HEK293 (cell line): Measurements from ENCODE around the gene OR8B2.

Source experiments
- CTCF ChIA-PET: fragments of 350-600 bp; formaldehyde crosslinking; extraction: SDS; loops from one replicate; lab custom pipeline; 2021; ENCODE audit warnings: antibody characterized with exemption; lab: Yijun Ruan, JAX
- POLR2A ChIA-PET: fragments of 300-600 bp; formaldehyde crosslinking; extraction: SDS; loops from one replicate; lab custom pipeline; 2020; ENCODE audit warnings: antibody characterized with exemption, inconsistent platforms; lab: Yijun Ruan, JAX
- H3K27ac ChIP-seq: fragments of 200-500 bp; sonication (Bioruptor generic); 2 replicates; pipeline ENCODE4 v1.5.1; 2014; ENCODE audit warnings: low read depth, low read length, control low read depth, inconsistent platforms; ENCODE audit errors: extremely low read depth
- H3K36me3 ChIP-seq, 2 experiments: fragments of 200-500 bp in 1 of 2; sonication (Bioruptor generic) in 1 of 2; 1 replicate in 1 of 2; 2 replicates in 1 of 2; pipeline ENCODE4 v1.5.1; 2014 to 2017; ENCODE audit warnings: inconsistent platforms in 2 of 2, low read length in 2 of 2; ENCODE audit not compliant: control insufficient read depth in 2 of 2, insufficient read depth in 1 of 2
- H3K4me1 ChIP-seq: fragments of 200-500 bp; sonication (Bioruptor generic); 2 replicates; pipeline ENCODE4 v1.5.1; 2014; ENCODE audit warnings: mild to moderate bottlenecking, low read length, inconsistent platforms; ENCODE audit not compliant: control insufficient read depth, insufficient read depth
- H3K4me3 ChIP-seq: 2 replicates; pipeline ENCODE4 v1.5.1; 2011; ENCODE audit warnings: low read depth, mild to moderate bottlenecking, control low read depth, low read length, moderate library complexity
- H3K9me3 ChIP-seq: fragments of 200-500 bp; sonication (Bioruptor generic); 2 replicates; pipeline ENCODE4 v1.5.1; 2014; ENCODE audit warnings: low read depth, low read length, inconsistent platforms; ENCODE audit not compliant: control insufficient read depth, insufficient read depth
- BCL11A ChIP-seq: fragments of 450-650 bp; formaldehyde crosslinking; IDR thresholded peaks from 2 replicates; pipeline ENCODE4 v1.5.1; 2016; ENCODE audit warnings: low read depth, missing biosample characterization, missing genetic modification characterization
- HOXA7 ChIP-seq: sonication (generic); formaldehyde crosslinking; IDR thresholded peaks from 2 replicates; pipeline ENCODE4 v1.8.1; 2022; ENCODE audit warnings: missing genetic modification reagents, borderline replicate concordance
- KLF10 ChIP-seq: fragments of 450-650 bp; IDR thresholded peaks from 2 replicates; pipeline ENCODE4 v1.5.1; 2018; ENCODE audit warnings: missing biosample characterization, mild to moderate bottlenecking, missing genetic modification characterization
- OVOL3 ChIP-seq: fragments of 450-650 bp; formaldehyde crosslinking; IDR thresholded peaks from 2 replicates; pipeline ENCODE4 v1.5.1; 2016; ENCODE audit warnings: missing biosample characterization, missing genetic modification characterization
- SP3 ChIP-seq: fragments of 450-650 bp; formaldehyde crosslinking; IDR thresholded peaks from 2 replicates; pipeline ENCODE4 v1.5.1; 2016; ENCODE audit warnings: missing biosample characterization, missing genetic modification characterization
- ZIC2 ChIP-seq: fragments of 450-650 bp; formaldehyde crosslinking; IDR thresholded peaks from 2 replicates; pipeline ENCODE4 v1.5.1; 2016; ENCODE audit warnings: missing biosample characterization, missing genetic modification characterization
- ZNF157 ChIP-seq: fragments of 450-650 bp; formaldehyde crosslinking; IDR thresholded peaks from 2 replicates; pipeline ENCODE4 v1.5.1; 2016; ENCODE audit warnings: missing biosample characterization, missing genetic modification characterization
- ZNF555 ChIP-seq: fragments of 450-650 bp; formaldehyde crosslinking; conservative IDR thresholded peaks from 2 replicates; pipeline ENCODE4 v1.5.1; 2017; ENCODE audit warnings: missing biosample characterization, mild to moderate bottlenecking, missing genetic modification characterization, inconsistent platforms
- ZNF596 ChIP-seq: fragments of 450-650 bp; IDR thresholded peaks from 2 replicates; pipeline ENCODE4 v1.5.0; 2018; ENCODE audit warnings: missing biosample characterization, mild to moderate bottlenecking, missing genetic modification characterization, moderate library complexity
- ZNF837 ChIP-seq: fragments of 450-650 bp; formaldehyde crosslinking; IDR thresholded peaks from 2 replicates; pipeline ENCODE4 v1.5.1; 2016; ENCODE audit warnings: missing biosample characterization, missing genetic modification characterization
- ZNF843 ChIP-seq: fragments of 450-650 bp; formaldehyde crosslinking; IDR thresholded peaks from 2 replicates; pipeline ENCODE4 v1.5.1; 2016; ENCODE audit warnings: missing biosample characterization, missing genetic modification characterization
- ZSCAN23 ChIP-seq: fragments of 450-650 bp; formaldehyde crosslinking; IDR thresholded peaks from 2 replicates; pipeline ENCODE4 v1.5.1; 2016; ENCODE audit warnings: missing biosample characterization, missing genetic modification characterization
- TF ChIP-seq, protein P1 (sequence below): fragments of 450-650 bp; formaldehyde crosslinking; IDR thresholded peaks from 2 replicates; pipeline ENCODE4 v1.5.1; 2016; ENCODE audit warnings: missing biosample characterization, missing genetic modification characterization
- TF ChIP-seq, protein P2 (sequence below): fragments of 450-650 bp; formaldehyde crosslinking; IDR thresholded peaks from 2 replicates; pipeline ENCODE4; 2016; ENCODE audit warnings: missing biosample characterization, missing genetic modification characterization
- TF ChIP-seq, protein P3 (sequence below): fragments of 450-650 bp; formaldehyde crosslinking; IDR thresholded peaks from 2 replicates; pipeline ENCODE4 v1.5.1; 2016; ENCODE audit warnings: missing biosample characterization, missing genetic modification characterization
- TF ChIP-seq, protein P4 (sequence below): fragments of 450-650 bp; formaldehyde crosslinking; IDR thresholded peaks from 2 replicates; pipeline ENCODE4 v1.5.1; 2016; ENCODE audit warnings: missing biosample characterization, missing genetic modification characterization
- TF ChIP-seq, protein P5 (sequence below): fragments of 450-650 bp; formaldehyde crosslinking; IDR thresholded peaks from 2 replicates; pipeline ENCODE4 v1.5.1; 2016; ENCODE audit warnings: missing biosample characterization, missing genetic modification characterization
- TF ChIP-seq, protein P6 (sequence below): fragments of 450-650 bp; formaldehyde crosslinking; IDR thresholded peaks from 2 replicates; pipeline ENCODE4 v1.5.1; 2016; ENCODE audit warnings: missing biosample characterization, missing genetic modification characterization
- TF ChIP-seq, protein P7 (sequence below): fragments of 450-650 bp; formaldehyde crosslinking; IDR thresholded peaks from 2 replicates; pipeline ENCODE4 v1.5.1; 2016; ENCODE audit warnings: missing biosample characterization, missing genetic modification characterization
- TF ChIP-seq, protein P8 (sequence below): IDR thresholded peaks from 2 replicates; pipeline ENCODE4 v1.6.1; 2011; ENCODE audit warnings: mild to moderate bottlenecking, low read depth, low read length, borderline replicate concordance

OR8B2 gene

DNA sequence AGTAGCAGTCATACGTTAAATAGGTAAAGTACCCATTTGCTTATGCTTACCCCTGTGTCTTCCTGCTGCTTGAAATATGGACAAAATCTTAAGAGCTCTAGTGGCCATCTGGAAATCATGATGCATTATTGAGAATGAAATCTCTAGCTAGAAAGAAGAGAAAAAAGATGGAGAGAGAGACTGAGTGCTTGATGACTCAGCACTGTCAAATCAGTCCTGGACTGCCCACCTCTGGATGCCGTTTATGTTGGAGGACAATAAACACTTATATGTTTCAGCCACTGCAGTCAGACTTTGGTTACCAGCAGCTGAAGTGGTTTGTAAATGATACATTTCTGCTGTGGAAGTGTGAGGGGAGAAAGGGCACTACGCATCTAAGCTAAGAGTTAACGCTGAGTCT lies 36.7 kb upstream of the OR8B2 start:
- POLR2A ChIA-PET, result no interaction called here
- Histone ChIP-seq H3K4me3 (no peak overlapping the region), H3K4me1 (no peaks in the 10 kb centered on the region), H3K9me3 (no peaks in the 10 kb centered on the region)
- no peak for TF ChIP-seq ZNF157 (tag by site-specific recombination)
- TF ChIP-seq KLF10 (tag by site-specific recombination), result no peak
- TF ChIP-seq, protein P1, sequence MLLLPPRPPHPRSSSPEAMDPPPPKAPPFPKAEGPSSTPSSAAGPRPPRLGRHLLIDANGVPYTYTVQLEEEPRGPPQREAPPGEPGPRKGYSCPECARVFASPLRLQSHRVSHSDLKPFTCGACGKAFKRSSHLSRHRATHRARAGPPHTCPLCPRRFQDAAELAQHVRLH (tag by site-specific recombination), result no peak
- no peak for TF ChIP-seq ZSCAN23 (tag by site-specific recombination)
- TF ChIP-seq ZNF555, result no peak
- no peak for TF ChIP-seq ZNF596
- TF ChIP-seq, protein P2, sequence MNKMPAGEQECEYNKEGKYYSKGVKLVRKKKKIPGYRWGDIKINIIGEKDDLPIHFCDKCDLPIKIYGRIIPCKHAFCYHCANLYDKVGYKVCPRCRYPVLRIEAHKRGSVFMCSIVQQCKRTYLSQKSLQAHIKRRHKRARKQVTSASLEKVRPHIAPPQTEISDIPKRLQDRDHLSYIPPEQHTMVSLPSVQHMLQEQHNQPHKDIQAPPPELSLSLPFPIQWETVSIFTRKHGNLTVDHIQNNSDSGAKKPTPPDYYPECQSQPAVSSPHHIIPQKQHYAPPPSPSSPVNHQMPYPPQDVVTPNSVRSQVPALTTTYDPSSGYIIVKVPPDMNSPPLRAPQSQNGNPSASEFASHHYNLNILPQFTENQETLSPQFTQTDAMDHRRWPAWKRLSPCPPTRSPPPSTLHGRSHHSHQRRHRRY (tag by site-specific recombination), result no peak
- TF ChIP-seq, protein P3, sequence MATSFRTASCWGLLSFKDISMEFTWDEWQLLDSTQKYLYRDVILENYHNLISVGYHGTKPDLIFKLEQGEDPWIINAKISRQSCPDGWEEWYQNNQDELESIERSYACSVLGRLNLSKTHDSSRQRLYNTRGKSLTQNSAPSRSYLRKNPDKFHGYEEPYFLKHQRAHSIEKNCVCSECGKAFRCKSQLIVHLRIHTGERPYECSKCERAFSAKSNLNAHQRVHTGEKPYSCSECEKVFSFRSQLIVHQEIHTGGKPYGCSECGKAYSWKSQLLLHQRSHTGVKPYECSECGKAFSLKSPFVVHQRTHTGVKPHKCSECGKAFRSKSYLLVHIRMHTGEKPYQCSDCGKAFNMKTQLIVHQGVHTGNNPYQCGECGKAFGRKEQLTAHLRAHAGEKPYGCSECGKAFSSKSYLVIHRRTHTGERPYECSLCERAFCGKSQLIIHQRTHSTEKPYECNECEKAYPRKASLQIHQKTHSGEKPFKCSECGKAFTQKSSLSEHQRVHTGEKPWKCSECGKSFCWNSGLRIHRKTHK (tag by site-specific recombination), result no peak
- TF ChIP-seq, all 188 proteins: peak for 0
- Histone ChIP-seq H3K36me3 (no peaks in the 10 kb centered on the region), H3K27ac (no peak overlapping the region)
- CTCF ChIA-PET, result interaction anchor here (0.9 to 1.4 kb wide), 2 partner anchors 19 to 26 kb away, joined by 3 to 6 read pairs; no protein-coding TSS in a partner anchor

DNA sequence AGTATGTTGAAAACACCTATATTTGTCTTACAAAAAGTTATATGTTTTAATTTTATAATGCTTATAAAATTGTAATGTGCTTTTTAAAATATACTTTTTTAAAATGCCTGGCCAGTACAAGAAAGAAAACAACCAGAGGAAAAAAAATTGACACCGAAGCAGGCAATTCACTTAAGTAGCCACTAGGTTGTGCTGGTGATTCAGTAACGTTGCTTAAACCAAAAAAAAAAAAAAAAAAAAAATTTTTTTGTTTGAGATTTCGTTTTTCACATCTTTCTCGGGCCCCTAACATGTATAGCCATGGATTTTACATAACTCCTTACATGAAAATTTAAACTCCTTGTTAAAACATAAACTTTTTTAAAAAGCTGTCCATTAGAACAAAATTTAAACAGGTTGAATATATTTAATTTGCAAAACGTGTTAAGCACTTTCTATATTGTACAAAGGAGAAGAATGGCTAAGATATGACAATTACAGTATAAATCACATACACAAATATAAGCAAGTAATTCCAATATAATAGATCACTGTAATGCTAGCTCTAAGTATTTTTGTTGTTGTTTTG lies 31.1 kb upstream of the OR8B2 start:
- Histone ChIP-seq H3K4me1 (no peaks in the 10 kb centered on the region), H3K4me3 (no peak overlapping the region), H3K27ac (no peak overlapping the region), H3K9me3 (no peaks in the 10 kb centered on the region), H3K36me3 (no peaks in the 10 kb centered on the region)
- CTCF ChIA-PET, result interaction anchor here (0.6 to 6.8 kb wide), 24 partner anchors 8 to 388 kb away, joined by 3 to 33 read pairs (median 3); no protein-coding TSS in a partner anchor
- POLR2A ChIA-PET, result no interaction called here
- TF ChIP-seq SP3, result no peak
- TF ChIP-seq, protein P4, sequence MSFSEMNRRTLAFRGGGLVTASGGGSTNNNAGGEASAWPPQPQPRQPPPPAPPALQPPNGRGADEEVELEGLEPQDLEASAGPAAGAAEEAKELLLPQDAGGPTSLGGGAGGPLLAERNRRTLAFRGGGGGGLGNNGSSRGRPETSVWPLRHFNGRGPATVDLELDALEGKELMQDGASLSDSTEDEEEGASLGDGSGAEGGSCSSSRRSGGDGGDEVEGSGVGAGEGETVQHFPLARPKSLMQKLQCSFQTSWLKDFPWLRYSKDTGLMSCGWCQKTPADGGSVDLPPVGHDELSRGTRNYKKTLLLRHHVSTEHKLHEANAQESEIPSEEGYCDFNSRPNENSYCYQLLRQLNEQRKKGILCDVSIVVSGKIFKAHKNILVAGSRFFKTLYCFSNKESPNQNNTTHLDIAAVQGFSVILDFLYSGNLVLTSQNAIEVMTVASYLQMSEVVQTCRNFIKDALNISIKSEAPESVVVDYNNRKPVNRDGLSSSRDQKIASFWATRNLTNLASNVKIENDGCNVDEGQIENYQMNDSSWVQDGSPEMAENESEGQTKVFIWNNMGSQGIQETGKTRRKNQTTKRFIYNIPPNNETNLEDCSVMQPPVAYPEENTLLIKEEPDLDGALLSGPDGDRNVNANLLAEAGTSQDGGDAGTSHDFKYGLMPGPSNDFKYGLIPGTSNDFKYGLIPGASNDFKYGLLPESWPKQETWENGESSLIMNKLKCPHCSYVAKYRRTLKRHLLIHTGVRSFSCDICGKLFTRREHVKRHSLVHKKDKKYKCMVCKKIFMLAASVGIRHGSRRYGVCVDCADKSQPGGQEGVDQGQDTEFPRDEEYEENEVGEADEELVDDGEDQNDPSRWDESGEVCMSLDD (tag by site-specific recombination), result no peak
- TF ChIP-seq, protein P5, sequence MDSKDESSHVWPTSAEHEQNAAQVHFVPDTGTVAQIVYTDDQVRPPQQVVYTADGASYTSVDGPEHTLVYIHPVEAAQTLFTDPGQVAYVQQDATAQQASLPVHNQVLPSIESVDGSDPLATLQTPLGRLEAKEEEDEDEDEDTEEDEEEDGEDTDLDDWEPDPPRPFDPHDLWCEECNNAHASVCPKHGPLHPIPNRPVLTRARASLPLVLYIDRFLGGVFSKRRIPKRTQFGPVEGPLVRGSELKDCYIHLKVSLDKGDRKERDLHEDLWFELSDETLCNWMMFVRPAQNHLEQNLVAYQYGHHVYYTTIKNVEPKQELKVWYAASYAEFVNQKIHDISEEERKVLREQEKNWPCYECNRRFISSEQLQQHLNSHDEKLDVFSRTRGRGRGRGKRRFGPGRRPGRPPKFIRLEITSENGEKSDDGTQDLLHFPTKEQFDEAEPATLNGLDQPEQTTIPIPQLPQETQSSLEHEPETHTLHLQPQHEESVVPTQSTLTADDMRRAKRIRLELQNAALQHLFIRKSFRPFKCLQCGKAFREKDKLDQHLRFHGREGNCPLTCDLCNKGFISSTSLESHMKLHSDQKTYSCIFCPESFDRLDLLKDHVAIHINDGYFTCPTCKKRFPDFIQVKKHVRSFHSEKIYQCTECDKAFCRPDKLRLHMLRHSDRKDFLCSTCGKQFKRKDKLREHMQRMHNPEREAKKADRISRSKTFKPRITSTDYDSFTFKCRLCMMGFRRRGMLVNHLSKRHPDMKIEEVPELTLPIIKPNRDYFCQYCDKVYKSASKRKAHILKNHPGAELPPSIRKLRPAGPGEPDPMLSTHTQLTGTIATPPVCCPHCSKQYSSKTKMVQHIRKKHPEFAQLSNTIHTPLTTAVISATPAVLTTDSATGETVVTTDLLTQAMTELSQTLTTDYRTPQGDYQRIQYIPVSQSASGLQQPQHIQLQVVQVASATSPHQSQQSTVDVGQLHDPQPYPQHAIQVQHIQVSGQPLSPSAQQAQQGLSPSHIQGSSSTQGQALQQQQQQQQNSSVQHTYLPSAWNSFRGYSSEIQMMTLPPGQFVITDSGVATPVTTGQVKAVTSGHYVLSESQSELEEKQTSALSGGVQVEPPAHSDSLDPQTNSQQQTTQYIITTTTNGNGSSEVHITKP (tag by site-specific recombination), result no peak
- no peak for TF ChIP-seq ZNF837 (tag by site-specific recombination)
- TF ChIP-seq BCL11A (tag by site-specific recombination), result no peak
- no peak for TF ChIP-seq OVOL3 (tag by site-specific recombination)
- TF ChIP-seq ZNF843 (tag by site-specific recombination), result no peak
- no peak for TF ChIP-seq ZIC2 (tag by site-specific recombination)
- TF ChIP-seq HOXA7 (CRISPR knock-in tag), result no peak
- TF ChIP-seq, protein P6, sequence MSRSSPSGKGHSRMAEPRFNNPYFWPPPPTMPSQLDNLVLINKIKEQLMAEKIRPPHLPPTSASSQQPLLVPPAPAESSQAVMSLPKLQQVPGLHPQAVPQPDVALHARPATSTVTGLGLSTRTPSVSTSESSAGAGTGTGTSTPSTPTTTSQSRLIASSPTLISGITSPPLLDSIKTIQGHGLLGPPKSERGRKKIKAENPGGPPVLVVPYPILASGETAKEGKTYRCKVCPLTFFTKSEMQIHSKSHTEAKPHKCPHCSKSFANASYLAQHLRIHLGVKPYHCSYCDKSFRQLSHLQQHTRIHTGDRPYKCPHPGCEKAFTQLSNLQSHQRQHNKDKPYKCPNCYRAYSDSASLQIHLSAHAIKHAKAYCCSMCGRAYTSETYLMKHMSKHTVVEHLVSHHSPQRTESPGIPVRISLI (tag by site-specific recombination), result peak; percentile 80
- TF ChIP-seq, protein P7, sequence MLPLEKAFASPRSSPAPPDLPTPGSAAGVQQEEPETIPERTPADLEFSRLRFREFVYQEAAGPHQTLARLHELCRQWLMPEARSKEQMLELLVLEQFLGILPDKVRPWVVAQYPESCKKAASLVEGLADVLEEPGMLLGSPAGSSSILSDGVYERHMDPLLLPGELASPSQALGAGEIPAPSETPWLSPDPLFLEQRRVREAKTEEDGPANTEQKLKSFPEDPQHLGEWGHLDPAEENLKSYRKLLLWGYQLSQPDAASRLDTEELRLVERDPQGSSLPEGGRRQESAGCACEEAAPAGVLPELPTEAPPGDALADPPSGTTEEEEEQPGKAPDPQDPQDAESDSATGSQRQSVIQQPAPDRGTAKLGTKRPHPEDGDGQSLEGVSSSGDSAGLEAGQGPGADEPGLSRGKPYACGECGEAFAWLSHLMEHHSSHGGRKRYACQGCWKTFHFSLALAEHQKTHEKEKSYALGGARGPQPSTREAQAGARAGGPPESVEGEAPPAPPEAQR (tag by site-specific recombination), result no peak
- TF ChIP-seq, protein P8, sequence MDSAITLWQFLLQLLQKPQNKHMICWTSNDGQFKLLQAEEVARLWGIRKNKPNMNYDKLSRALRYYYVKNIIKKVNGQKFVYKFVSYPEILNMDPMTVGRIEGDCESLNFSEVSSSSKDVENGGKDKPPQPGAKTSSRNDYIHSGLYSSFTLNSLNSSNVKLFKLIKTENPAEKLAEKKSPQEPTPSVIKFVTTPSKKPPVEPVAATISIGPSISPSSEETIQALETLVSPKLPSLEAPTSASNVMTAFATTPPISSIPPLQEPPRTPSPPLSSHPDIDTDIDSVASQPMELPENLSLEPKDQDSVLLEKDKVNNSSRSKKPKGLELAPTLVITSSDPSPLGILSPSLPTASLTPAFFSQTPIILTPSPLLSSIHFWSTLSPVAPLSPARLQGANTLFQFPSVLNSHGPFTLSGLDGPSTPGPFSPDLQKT, result no peak
